ENCODE data around the gene PKP1.

The PKP1 gene

GRCh38 chr1:201324306-201324705 lies 41.0 kb downstream of the PKP1 start:
- Histone ChIP-seq H3K79me2 (ENCODE audit: low read length) (no peaks in the 10 kb centered on the region), H3K27ac (ENCODE audit: low read length) (no peak overlapping the region), H3K4me1 (ENCODE audit: low read length) (no peaks in the 10 kb centered on the region), H3K4me2 (ENCODE audit: low read depth, low read length) (no peak overlapping the region), H2AFZ (ENCODE audit: low read length) (no peak overlapping the region), H3K9ac (ENCODE audit: low read length) (no peak overlapping the region), H3K4me3 (ENCODE audit: low read length) (no peak overlapping the region), H3K9me3 (replicated peaks; ENCODE audit: insufficient read depth, low read length) (no peaks in the 10 kb centered on the region), H3F3A (ENCODE audit: insufficient read depth, low read length) (no peaks in the 10 kb centered on the region), H3K36me3 (replicated peaks; ENCODE audit: insufficient read depth, low read length) (no peaks in the 10 kb centered on the region), H3K27me3 (replicated peaks; ENCODE audit: insufficient read depth, low read length) (peaks cover 66% of the 10 kb centered on the region), H4K20me1 (ENCODE audit: insufficient read depth, low read length) (no peaks in the 10 kb centered on the region), H3K9me2 (replicated peaks; ENCODE audit: insufficient read depth, low read length) (no peaks in the 10 kb centered on the region)
- TF ChIP-seq EZH2 (optimal IDR thresholded peaks at IDR 0.05; ENCODE audit: low read depth, low read length): no peak
- TF ChIP-seq CTCF (IDR thresholded peaks at IDR 0.05; ENCODE audit: low read length): no peak
- no peak for TF ChIP-seq EZH2phosphoT487 (IDR thresholded peaks at IDR 0.05; ENCODE audit: low read length)
- no peak for DNase-seq

GRCh38 chr1:201324821-201325677 lies 41.7 kb downstream of the PKP1 start:
- H2AFZ ChIP-seq (ENCODE audit: low read length): no peak overlapping the region
- no peaks in the 10 kb centered on the region for H3K9me2 ChIP-seq (replicated peaks; ENCODE audit: insufficient read depth, low read length)
- no peak overlapping the region for H3K4me3 ChIP-seq (ENCODE audit: low read length)
- no peaks in the 10 kb centered on the region for H4K20me1 ChIP-seq (ENCODE audit: insufficient read depth, low read length)
- H3K79me2 ChIP-seq (ENCODE audit: low read length): no peaks in the 10 kb centered on the region
- H3K36me3 ChIP-seq (replicated peaks; ENCODE audit: insufficient read depth, low read length): no peaks in the 10 kb centered on the region
- H3K9me3 ChIP-seq (replicated peaks; ENCODE audit: insufficient read depth, low read length): no peaks in the 10 kb centered on the region
- no peak for DNase-seq
- H3F3A ChIP-seq (ENCODE audit: insufficient read depth, low read length): no peaks in the 10 kb centered on the region
- H3K4me1 ChIP-seq (ENCODE audit: low read length): no peaks in the 10 kb centered on the region
- no peak overlapping the region for H3K4me2 ChIP-seq (ENCODE audit: low read depth, low read length)
- TF ChIP-seq EZH2phosphoT487 (IDR thresholded peaks at IDR 0.05; ENCODE audit: low read length) (no peak), CTCF (IDR thresholded peaks at IDR 0.05; ENCODE audit: low read length) (no peak), EZH2 (optimal IDR thresholded peaks at IDR 0.05; ENCODE audit: low read depth, low read length) (no peak)
- no peak overlapping the region for H3K27ac ChIP-seq (ENCODE audit: low read length)
- peaks cover 59% of the 10 kb centered on the region for H3K27me3 ChIP-seq (replicated peaks; ENCODE audit: insufficient read depth, low read length)
- H3K9ac ChIP-seq (ENCODE audit: low read length): no peak overlapping the region

- Histone ChIP-seq H3K9ac (ENCODE audit: low read length) (no peak overlapping the region), H2AFZ (ENCODE audit: low read length) (no peak overlapping the region), H3K9me3 (replicated peaks; ENCODE audit: insufficient read depth, low read length) (no peaks in the 10 kb centered on the region), H3K4me1 (ENCODE audit: low read length) (no peaks in the 10 kb centered on the region), H3K9me2 (replicated peaks; ENCODE audit: insufficient read depth, low read length) (no peaks in the 10 kb centered on the region), H3K4me3 (ENCODE audit: low read length) (no peak overlapping the region), H3F3A (ENCODE audit: insufficient read depth, low read length) (no peaks in the 10 kb centered on the region), H3K27me3 (replicated peaks; ENCODE audit: insufficient read depth, low read length) (peaks cover 52% of the 10 kb centered on the region), H4K20me1 (ENCODE audit: insufficient read depth, low read length) (no peaks in the 10 kb centered on the region), H3K27ac (ENCODE audit: low read length) (no peak overlapping the region), H3K4me2 (ENCODE audit: low read depth, low read length) (no peak overlapping the region), H3K79me2 (ENCODE audit: low read length) (no peaks in the 10 kb centered on the region), H3K36me3 (replicated peaks; ENCODE audit: insufficient read depth, low read length) (no peaks in the 10 kb centered on the region)
- DNase-seq: no peak
- TF ChIP-seq EZH2phosphoT487 (IDR thresholded peaks at IDR 0.05; ENCODE audit: low read length) (no peak), EZH2 (optimal IDR thresholded peaks at IDR 0.05; ENCODE audit: low read depth, low read length) (no peak), CTCF (IDR thresholded peaks at IDR 0.05; ENCODE audit: low read length) (no peak)
Measured at GRCh38 chr1:201325678-201326060, 42.4 kb downstream of the PKP1 start.

All from MM.1S (cell line).